ENCODE measurements around the gene APBB2. TPM values are rescaled to one million over a fixed set of nuclear protein-coding genes. Genes with fewer than 3 reads are reported as not detected.

APBB2 gene
- 15.5 and 17.7 TPM in 2 replicates for total RNA-seq (2022)
- percentile 59 among the genes with signal in this experiment for Bru-seq, nascent RNA
- percentile 51 among the genes with signal in this experiment for BruChase-seq, experiment 1, labeled RNA remaining after a 6-hour chase
- BruChase-seq, experiment 2, labeled RNA remaining after a 2-hour chase, result percentile 46 among the genes with signal in this experiment
- long read RNA-seq, partial matches to known transcripts, result 0 of 3 reads
- long read RNA-seq, other reads (novel, unspliced or antisense), result 3 of 3 reads

DNA sequence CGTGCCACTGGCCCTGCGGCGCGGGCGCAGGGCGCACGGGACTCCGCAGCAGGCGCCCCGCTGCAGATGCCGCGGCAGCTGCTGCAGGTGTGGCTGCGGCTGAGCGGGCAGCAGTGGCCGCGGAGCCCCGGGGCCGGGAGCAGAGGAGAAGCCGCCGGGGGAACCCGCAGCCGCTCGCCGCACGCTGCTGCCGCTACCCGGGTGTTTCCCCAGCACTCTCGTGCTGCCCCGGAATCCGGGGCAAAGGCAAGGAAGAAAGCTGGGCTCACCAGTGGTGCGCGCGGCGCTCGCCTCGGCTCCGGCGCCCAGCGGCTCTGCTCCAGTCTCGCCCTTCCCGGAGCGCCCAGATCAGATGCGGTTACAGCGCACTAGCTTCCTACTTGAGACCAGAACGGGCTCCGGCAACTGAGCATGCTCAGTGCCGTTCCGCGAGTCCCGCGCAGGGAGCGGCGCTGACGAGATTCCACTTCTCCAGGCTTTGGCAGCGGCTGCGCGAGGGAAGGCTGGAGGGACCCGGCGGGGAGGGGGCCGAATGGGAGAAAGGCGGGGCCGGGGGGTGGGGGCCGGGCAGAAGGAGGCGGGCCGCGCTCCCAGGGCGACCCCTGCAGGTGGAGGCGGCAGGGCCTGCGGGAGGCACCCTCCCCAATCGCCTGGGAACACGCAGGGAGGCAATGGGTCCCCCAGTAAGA, at the start of gene APBB2:
APBB2 (minus strand) TSS at position 407 of the 689 bp plus-strand sequence. CDS start 181,288 bp downstream, outside the sequence.
- TF ChIP-seq, protein P1, sequence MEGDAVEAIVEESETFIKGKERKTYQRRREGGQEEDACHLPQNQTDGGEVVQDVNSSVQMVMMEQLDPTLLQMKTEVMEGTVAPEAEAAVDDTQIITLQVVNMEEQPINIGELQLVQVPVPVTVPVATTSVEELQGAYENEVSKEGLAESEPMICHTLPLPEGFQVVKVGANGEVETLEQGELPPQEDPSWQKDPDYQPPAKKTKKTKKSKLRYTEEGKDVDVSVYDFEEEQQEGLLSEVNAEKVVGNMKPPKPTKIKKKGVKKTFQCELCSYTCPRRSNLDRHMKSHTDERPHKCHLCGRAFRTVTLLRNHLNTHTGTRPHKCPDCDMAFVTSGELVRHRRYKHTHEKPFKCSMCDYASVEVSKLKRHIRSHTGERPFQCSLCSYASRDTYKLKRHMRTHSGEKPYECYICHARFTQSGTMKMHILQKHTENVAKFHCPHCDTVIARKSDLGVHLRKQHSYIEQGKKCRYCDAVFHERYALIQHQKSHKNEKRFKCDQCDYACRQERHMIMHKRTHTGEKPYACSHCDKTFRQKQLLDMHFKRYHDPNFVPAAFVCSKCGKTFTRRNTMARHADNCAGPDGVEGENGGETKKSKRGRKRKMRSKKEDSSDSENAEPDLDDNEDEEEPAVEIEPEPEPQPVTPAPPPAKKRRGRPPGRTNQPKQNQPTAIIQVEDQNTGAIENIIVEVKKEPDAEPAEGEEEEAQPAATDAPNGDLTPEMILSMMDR (IDR thresholded peaks at IDR 0.05; ENCODE audit: unreplicated experiment), result peak; percentile 44
- no TSS peak for BruUV-seq (replicated peaks)
- Mint-ChIP-seq H3K4me1 (ENCODE audit: low read depth, unreplicated experiment) (peaks cover under 1% of the 10 kb centered on the region), H3K9me3 (ENCODE audit: low read depth, unreplicated experiment) (no peaks in the 10 kb centered on the region), H3K4me3 (ENCODE audit: low read depth, unreplicated experiment) (peak within 1 kb of the TSS; percentile 71), H3K27ac (ENCODE audit: unreplicated experiment) (peak within 1 kb of the TSS; percentile 97), H3K36me3 (ENCODE audit: insufficient read depth, unreplicated experiment) (peaks cover 31% of the 10 kb centered on the region), H3K27me3 (ENCODE audit: unreplicated experiment) (no peaks in the 10 kb centered on the region)
- DNase-seq, result peak; percentile 91
- CTCF ChIA-PET, result interaction anchor here (0.6 to 2.4 kb wide), 14 partner anchors 9 to 464 kb away, joined by 3 to 28 read pairs (median 4); no protein-coding TSS in a partner anchor
- intact Hi-C loops (cut with micrococcal nuclease; ENCODE audit: unreplicated experiment), result no loop called here

DNA sequence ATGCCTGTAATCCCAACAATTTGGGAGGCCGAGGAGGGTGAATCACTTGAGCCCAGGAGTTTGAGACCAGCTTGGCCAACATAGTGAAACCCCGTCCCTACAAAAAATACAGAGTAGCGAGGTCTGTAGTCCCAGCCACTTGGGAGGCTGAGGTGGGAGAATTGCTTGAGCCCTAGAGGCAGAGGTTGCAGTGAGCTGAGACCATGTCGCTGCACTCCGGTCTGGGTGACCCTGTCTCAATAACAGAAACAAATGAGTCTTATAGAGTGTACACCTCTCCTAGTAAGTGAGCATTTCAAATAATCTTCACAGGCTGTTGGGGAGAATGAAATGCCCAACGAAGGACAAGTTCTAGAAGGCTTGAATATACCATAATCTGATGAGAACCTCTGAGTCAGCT, 47.9 kb upstream of the APBB2 start:
- no peak overlapping the region for H3K4me3 Mint-ChIP-seq (ENCODE audit: low read depth, unreplicated experiment)
- peaks cover 11% of the 10 kb centered on the region for H3K4me1 Mint-ChIP-seq (ENCODE audit: low read depth, unreplicated experiment)
- no peaks in the 10 kb centered on the region for H3K27me3 Mint-ChIP-seq (ENCODE audit: unreplicated experiment)
- no peak overlapping the region for H3K27ac Mint-ChIP-seq (ENCODE audit: unreplicated experiment)
- intact Hi-C loops (cut with micrococcal nuclease; ENCODE audit: unreplicated experiment), result no loop called here
- DNase-seq, result no peak
- CTCF ChIA-PET, result no interaction called here
- no TSS peak for BruUV-seq (replicated peaks)
- H3K9me3 Mint-ChIP-seq (ENCODE audit: low read depth, unreplicated experiment), result no peaks in the 10 kb centered on the region
- H3K36me3 Mint-ChIP-seq (ENCODE audit: insufficient read depth, unreplicated experiment), result peaks cover 7% of the 10 kb centered on the region
- TF ChIP-seq, protein P1 (IDR thresholded peaks at IDR 0.05; ENCODE audit: unreplicated experiment), result no peak

DNA sequence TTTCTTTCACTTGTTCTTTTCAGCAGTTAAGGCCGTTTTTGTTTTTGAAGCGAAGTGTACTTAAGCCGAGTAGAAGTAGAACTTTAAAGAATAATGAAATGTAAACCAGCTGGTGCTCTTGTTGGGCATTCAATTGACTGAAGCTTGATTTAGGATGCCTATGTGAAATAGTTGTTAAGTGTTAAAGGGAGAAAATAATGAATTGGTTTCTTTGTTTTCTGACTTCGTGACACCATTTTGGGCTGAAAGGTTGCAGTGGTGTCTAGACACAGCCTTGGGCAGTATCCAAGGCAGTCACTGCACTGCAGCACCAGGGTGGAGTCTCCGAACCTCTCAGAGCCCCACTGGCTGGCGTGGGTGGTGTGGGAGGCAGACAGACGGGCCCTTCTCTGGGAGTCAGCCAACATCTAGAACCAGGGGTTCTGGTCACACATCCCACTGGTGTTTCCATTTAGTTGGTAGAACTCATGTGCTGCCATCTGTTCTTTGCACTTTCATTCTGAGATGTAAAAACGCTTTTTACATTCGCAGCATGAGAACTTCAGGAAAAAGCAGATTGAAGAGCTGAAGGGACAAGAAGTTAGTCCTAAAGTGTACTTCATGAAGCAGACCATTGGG, 45.9 kb upstream of the APBB2 start:
- TF ChIP-seq, protein P1 (IDR thresholded peaks at IDR 0.05; ENCODE audit: unreplicated experiment), result no peak
- CTCF ChIA-PET, result no interaction called here

DNA sequence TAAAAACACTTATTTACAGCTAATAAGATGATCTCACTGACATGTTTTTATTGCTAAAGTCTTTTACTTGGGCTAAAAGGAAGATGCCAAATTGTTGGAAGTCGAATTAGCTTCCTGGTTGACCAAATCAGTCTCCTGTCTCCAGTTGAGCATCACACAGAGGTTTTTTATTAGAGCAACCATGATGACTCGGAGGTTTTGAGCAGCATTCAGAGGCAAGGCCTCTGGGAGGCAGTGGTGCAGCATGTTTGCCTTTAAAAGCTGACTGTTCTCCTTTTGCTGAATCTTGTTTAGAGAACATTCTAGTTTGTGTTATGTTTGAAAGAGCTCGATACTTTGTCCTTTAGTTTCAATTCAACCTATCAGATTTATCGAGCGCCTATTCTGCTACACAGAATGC, 44.4 kb upstream of the APBB2 start:
- Mint-ChIP-seq H3K9me3 (ENCODE audit: low read depth, unreplicated experiment) (no peaks in the 10 kb centered on the region), H3K4me1 (ENCODE audit: low read depth, unreplicated experiment) (peaks cover 11% of the 10 kb centered on the region), H3K4me3 (ENCODE audit: low read depth, unreplicated experiment) (no peak overlapping the region), H3K27me3 (ENCODE audit: unreplicated experiment) (no peaks in the 10 kb centered on the region), H3K27ac (ENCODE audit: unreplicated experiment) (no peak overlapping the region), H3K36me3 (ENCODE audit: insufficient read depth, unreplicated experiment) (peaks cover 7% of the 10 kb centered on the region)
- intact Hi-C loops (cut with micrococcal nuclease; ENCODE audit: unreplicated experiment), result loop anchor here (5.0 kb wide), 1 partner anchor 629 kb away; no protein-coding TSS in a partner anchor
- TF ChIP-seq, protein P1 (IDR thresholded peaks at IDR 0.05; ENCODE audit: unreplicated experiment), result peak; percentile 26
- CTCF ChIA-PET, result interaction anchor here (0.5 to 1.6 kb wide), 5 partner anchors 45 to 403 kb away, joined by 3 to 5 read pairs (median 3); partner anchors contain the start of gene APBB2
- peak; percentile 40 for DNase-seq
- BruUV-seq (replicated peaks), result TSS peak; percentile 70

More for the DNA sequence above, 45.9 kb upstream of the APBB2 start:
- no peak overlapping the region for H3K4me3 Mint-ChIP-seq (ENCODE audit: low read depth, unreplicated experiment)
- peaks cover 7% of the 10 kb centered on the region for H3K36me3 Mint-ChIP-seq (ENCODE audit: insufficient read depth, unreplicated experiment)
- intact Hi-C loops (cut with micrococcal nuclease; ENCODE audit: unreplicated experiment), result no loop called here
- H3K27me3 Mint-ChIP-seq (ENCODE audit: unreplicated experiment), result no peaks in the 10 kb centered on the region
- no peak overlapping the region for H3K27ac Mint-ChIP-seq (ENCODE audit: unreplicated experiment)
- peaks cover 11% of the 10 kb centered on the region for H3K4me1 Mint-ChIP-seq (ENCODE audit: low read depth, unreplicated experiment)
- DNase-seq, result no peak
- H3K9me3 Mint-ChIP-seq (ENCODE audit: low read depth, unreplicated experiment), result no peaks in the 10 kb centered on the region
- BruUV-seq (replicated peaks), result no TSS peak
